Gastroesophageal sphincter (tissue), 3 donors: ENCODE measurements around the gene RNF113B.

Experiments
- CTCF ChIP-seq, 4 experiments: fragments of 200-600 bp in 2 of 4; fragments of 450-650 bp in 2 of 4; sonication (generic) in 1 of 4; IDR thresholded peaks; one replicate each; pipeline ENCODE4 v1.5.1; 2017 to 2019; ENCODE audit warnings: antibody characterized with exemption in 4 of 4, mild to moderate bottlenecking in 2 of 4, moderate library complexity in 2 of 4
- EP300 ChIP-seq: sonication (generic); formaldehyde crosslinking; IDR thresholded peaks from one replicate; pipeline ENCODE4 v1.6.1; 2017; ENCODE audit warnings: antibody characterized with exemption, mild to moderate bottlenecking
- POLR2A ChIP-seq, 2 donors: fragments of 450-650 bp; IDR thresholded peaks; one replicate each; pipeline ENCODE4 v1.6.1; 2017; ENCODE audit warnings: antibody characterized with exemption in 2 of 2, mild to moderate bottlenecking in 2 of 2, moderate library complexity in 1 of 2
- POLR2AphosphoS5 ChIP-seq: sonication (generic); formaldehyde crosslinking; IDR thresholded peaks from one replicate; pipeline ENCODE4 v1.6.1; 2017; ENCODE audit warnings: antibody characterized with exemption

- TF ChIP-seq CTCF (IDR thresholded peaks at IDR 0.05): no peak
- TF ChIP-seq POLR2A (IDR thresholded peaks at IDR 0.05): no peak
- no peak for TF ChIP-seq POLR2AphosphoS5
- no peak for TF ChIP-seq EP300
Observed at GRCh38 chr13:98175043-98175442, 2.0 kb downstream of the RNF113B start.
